HG02571 (cell line): ENCODE data around the gene SOHLH1.

Source experiments
- ATAC-seq: cut with Tn5 transposase; IDR thresholded peaks from one replicate; pipeline ENCODE4 v1.9.1; 2021; ENCODE audit warnings: mild to moderate bottlenecking, moderate library complexity; ENCODE audit not compliant: unreplicated experiment

SOHLH1 gene

GRCh38 chr9:135705376-135705775 is 6.1 kb upstream of the SOHLH1 start:
- ATAC-seq, result no peak

GRCh38 chr9:135704483-135704882 is 5.2 kb upstream of the SOHLH1 start:
- ATAC-seq, result no peak

GRCh38 chr9:135703726-135704125 is 4.4 kb upstream of the SOHLH1 start:
- ATAC-seq, result no peak

GRCh38 chr9:135701959-135702721 is 2.9 kb upstream of the SOHLH1 start, which contains the start of gene KCNT1:
KCNT1 (plus strand) TSS chr9:135702185; CDS start chr9:135702259, 74 bp downstream.
- ATAC-seq, result no peak

GRCh38 chr9:135701067-135701958 is 2.0 kb upstream of the SOHLH1 start:
- no peak for ATAC-seq

- ATAC-seq, result no peak
These were observed 1.2 kb upstream of the SOHLH1 start for GRCh38 chr9:135700525-135700924.

- no peak for ATAC-seq
These were observed 514 bp downstream of the SOHLH1 start for GRCh38 chr9:135698767-135699166.

- no peak for ATAC-seq
These were observed 1.0 kb downstream of the SOHLH1 start for GRCh38 chr9:135698236-135698635.

GRCh38 chr9:135697226-135697625 is 2.1 kb downstream of the SOHLH1 start:
- no peak for ATAC-seq

GRCh38 chr9:135696446-135696845 is 2.8 kb downstream of the SOHLH1 start:
- no peak for ATAC-seq

- no peak for ATAC-seq
These were observed 3.6 kb downstream of the SOHLH1 start for GRCh38 chr9:135695642-135696041.

- ATAC-seq, result no peak
These were observed 4.2 kb downstream of the SOHLH1 start for GRCh38 chr9:135695036-135695435.

GRCh38 chr9:135694414-135694813 is 4.9 kb downstream of the SOHLH1 start:
- no peak for ATAC-seq

- ATAC-seq, result no peak
These were observed 5.5 kb downstream of the SOHLH1 start for GRCh38 chr9:135693771-135694170.

GRCh38 chr9:135693265-135693664 is 6.0 kb downstream of the SOHLH1 start:
- ATAC-seq, result no peak

- ATAC-seq, result no peak
These were observed 6.9 kb downstream of the SOHLH1 start for GRCh38 chr9:135692410-135692809.

GRCh38 chr9:135690836-135691570 is 8.3 kb downstream of the SOHLH1 start:
- ATAC-seq, result no peak

- no peak for ATAC-seq
These were observed 10.3 kb downstream of the SOHLH1 start for GRCh38 chr9:135689011-135689410.

- ATAC-seq, result no peak
These were observed 12.1 kb downstream of the SOHLH1 start for GRCh38 chr9:135687216-135687615.

- no peak for ATAC-seq
These were observed 14.6 kb downstream of the SOHLH1 start for GRCh38 chr9:135684691-135685090.

- no peak for ATAC-seq
These were observed 15.8 kb downstream of the SOHLH1 start for GRCh38 chr9:135683401-135684034.
